Osteocyte (in vitro differentiated cells): ENCODE results near the gene KRTAP15-1. TPM values are rescaled to one million over a fixed set of nuclear protein-coding genes. Genes with fewer than 3 reads are reported as not detected.

Experiments used
- DNase-seq: peaks from one replicate; pipeline ENCODE4 v3.0.0; 2021; ENCODE audit warnings: mixed read lengths; ENCODE audit not compliant: unreplicated experiment; ENCODE audit errors: extremely low spot score
- H3K27ac Mint-ChIP-seq: one replicate; pipeline ENCODE4 v1.8.0; 2021; ENCODE audit warnings: mild to moderate bottlenecking, mixed read lengths; ENCODE audit not compliant: unreplicated experiment
- H3K27me3 Mint-ChIP-seq: one replicate; pipeline ENCODE4 v1.8.0; 2021; ENCODE audit warnings: mixed read lengths; ENCODE audit not compliant: unreplicated experiment
- H3K36me3 Mint-ChIP-seq: one replicate; pipeline ENCODE4 v1.8.0; 2021; ENCODE audit warnings: mixed read lengths; ENCODE audit not compliant: unreplicated experiment
- H3K4me1 Mint-ChIP-seq: one replicate; pipeline ENCODE4 v1.8.0; 2021; ENCODE audit warnings: mixed read lengths; ENCODE audit not compliant: unreplicated experiment
- H3K4me3 Mint-ChIP-seq: one replicate; pipeline ENCODE4 v1.8.0; 2021; ENCODE audit warnings: mild to moderate bottlenecking, moderate library complexity, mixed read lengths; ENCODE audit not compliant: unreplicated experiment
- H3K9me3 Mint-ChIP-seq: one replicate; pipeline ENCODE4 v1.8.0; 2021; ENCODE audit warnings: mixed read lengths; ENCODE audit not compliant: unreplicated experiment
- CTCF ChIP-seq: fragments of 200-600 bp; sonication (generic); IDR thresholded peaks from 2 replicates; pipeline ENCODE4 v1.5.0; 2021; ENCODE audit warnings: antibody characterized with exemption, mild to moderate bottlenecking, moderate library complexity
- total RNA-seq: library from RNA; stranded (reverse); gene quantifications from 2 replicates; pipeline ENCODE4 v1.2.1, GENCODE V29; 2021

The KRTAP15-1 gene
- total RNA-seq, 1 donor from 2014 or later = not detected

- TF ChIP-seq CTCF = no peak
- no peak for DNase-seq
- no peak overlapping the region for H3K4me3 Mint-ChIP-seq
- H3K27ac Mint-ChIP-seq = no peak overlapping the region
- H3K4me1 Mint-ChIP-seq = peaks cover 1% of the 10 kb centered on the region
- no peaks in the 10 kb centered on the region for H3K27me3 Mint-ChIP-seq
- peaks cover 6% of the 10 kb centered on the region for H3K9me3 Mint-ChIP-seq
- H3K36me3 Mint-ChIP-seq = no peaks in the 10 kb centered on the region
Observed at GRCh38 chr21:30468900-30469714, 29.0 kb downstream of the KRTAP15-1 start.

GRCh38 chr21:30478004-30478403 lies 37.9 kb downstream of the KRTAP15-1 start:
- H3K27me3 Mint-ChIP-seq = peaks cover 3% of the 10 kb centered on the region
- no peak for TF ChIP-seq CTCF
- H3K4me1 Mint-ChIP-seq = no peaks in the 10 kb centered on the region
- no peak for DNase-seq
- no peaks in the 10 kb centered on the region for H3K9me3 Mint-ChIP-seq
- no peak overlapping the region for H3K4me3 Mint-ChIP-seq
- no peak overlapping the region for H3K27ac Mint-ChIP-seq
- no peaks in the 10 kb centered on the region for H3K36me3 Mint-ChIP-seq

GRCh38 chr21:30479259-30479658 lies 39.2 kb downstream of the KRTAP15-1 start:
- H3K4me1 Mint-ChIP-seq = no peaks in the 10 kb centered on the region
- H3K27me3 Mint-ChIP-seq = peaks cover 3% of the 10 kb centered on the region
- H3K36me3 Mint-ChIP-seq = no peaks in the 10 kb centered on the region
- no peak overlapping the region for H3K4me3 Mint-ChIP-seq
- DNase-seq = no peak
- no peak overlapping the region for H3K27ac Mint-ChIP-seq
- no peak for TF ChIP-seq CTCF
- H3K9me3 Mint-ChIP-seq = no peaks in the 10 kb centered on the region

GRCh38 chr21:30480145-30480544 lies 40.1 kb downstream of the KRTAP15-1 start, which contains the start of gene KRTAP19-1:
TSS of gene KRTAP19-1 (minus strand) at chr21:30480367. CDS start at chr21:30480317, 50 bp downstream.
- Mint-ChIP-seq H3K9me3 (no peaks in the 10 kb centered on the region), H3K4me3 (no peak within 1 kb of the TSS), H3K27ac (no peak within 1 kb of the TSS), H3K36me3 (no peaks in the 10 kb centered on the region), H3K4me1 (no peaks in the 10 kb centered on the region), H3K27me3 (peaks cover 3% of the 10 kb centered on the region)
- DNase-seq = no peak
- TF ChIP-seq CTCF = no peak

GRCh38 chr21:30482130-30482529 lies 42.1 kb downstream of the KRTAP15-1 start:
- no peaks in the 10 kb centered on the region for H3K27me3 Mint-ChIP-seq
- no peak for DNase-seq
- no peaks in the 10 kb centered on the region for H3K4me1 Mint-ChIP-seq
- H3K27ac Mint-ChIP-seq = no peak overlapping the region
- H3K36me3 Mint-ChIP-seq = no peaks in the 10 kb centered on the region
- TF ChIP-seq CTCF = no peak
- H3K4me3 Mint-ChIP-seq = no peak overlapping the region
- no peaks in the 10 kb centered on the region for H3K9me3 Mint-ChIP-seq
